IMR-90 (cell line): ENCODE data around the gene CPOX. TPM values are rescaled to one million over a fixed set of nuclear protein-coding genes. Genes with fewer than 3 reads are reported as not detected.

Source experiments
- ATAC-seq: fragments of 200-7000 bp; cut with Tn5 transposase; 2 replicates; pipeline ENCODE4 v1.9.1; 2020; ENCODE audit warnings: low read depth, mild to moderate bottlenecking, moderate library complexity
- BruUV-seq: library from RNA; stranded (reverse); fragments of 400-500 nt; replicated peaks from 2 replicates; lab custom pipeline; 2021; lab: Mats Ljungman, UMichigan
- CTCF ChIA-PET: fragments of 300-600 bp; formaldehyde crosslinking; extraction: SDS; loops from one replicate; lab custom pipeline; 2021; ENCODE audit warnings: antibody characterized with exemption; lab: Yijun Ruan, JAX
- POLR2A ChIA-PET: fragments of 300-600 bp; sonication (Branson Sonifier 250); formaldehyde crosslinking; loops from one replicate; lab custom pipeline; 2022; ENCODE audit warnings: antibody characterized with exemption; ENCODE audit not compliant: unreplicated experiment; lab: Charles Lee
- DNase-seq: peaks from one replicate; pipeline ENCODE4 v3.0.0; 2013
- H2AFZ ChIP-seq: replicated peaks from 2 replicates; pipeline ENCODE3; 2013; ENCODE audit warnings: low read length, mild to moderate bottlenecking; ENCODE audit not compliant: poor library complexity
- H2AK5ac ChIP-seq: 2 replicates; pipeline ENCODE4 v1.6.1; 2013; ENCODE audit warnings: low read depth, low read length, inconsistent platforms
- H2AK9ac ChIP-seq: replicated peaks from 2 replicates; pipeline ENCODE3; 2013; ENCODE audit warnings: mild to moderate bottlenecking, low read depth, low read length, moderate library complexity; ENCODE audit not compliant: poor library complexity
- H2BK120ac ChIP-seq: 2 replicates; pipeline ENCODE4 v1.6.1; 2013; ENCODE audit warnings: low read depth, low read length, inconsistent platforms
- H2BK15ac ChIP-seq: 3 replicates; pipeline ENCODE4 v1.6.1; 2013; ENCODE audit warnings: low read depth, low read length, inconsistent platforms
- H2BK20ac ChIP-seq: 2 replicates; pipeline ENCODE4 v1.6.1; 2013; ENCODE audit warnings: low read depth, mild to moderate bottlenecking, inconsistent platforms, low read length, moderate library complexity
- H2BK5ac ChIP-seq: 2 replicates; pipeline ENCODE4 v1.6.1; 2013; ENCODE audit warnings: mild to moderate bottlenecking, low read depth, low read length, inconsistent platforms; ENCODE audit not compliant: poor library complexity, severe bottlenecking
- H3K14ac ChIP-seq: replicated peaks from 2 replicates; pipeline ENCODE4 v1.6.1; 2013; ENCODE audit warnings: low read depth, low read length, inconsistent platforms
- H3K18ac ChIP-seq: 2 replicates; pipeline ENCODE4 v1.6.1; 2013; ENCODE audit warnings: low read depth, low read length, control low read depth
- H3K23ac ChIP-seq: 2 replicates; pipeline ENCODE4 v1.6.1; 2013; ENCODE audit warnings: low read depth, low read length, inconsistent platforms
- H3K27ac ChIP-seq: 2 replicates; pipeline ENCODE4 v1.5.1; 2013; ENCODE audit warnings: mild to moderate bottlenecking, control low read depth, low read length; ENCODE audit not compliant: insufficient read depth
- H3K27me3 ChIP-seq: 2 replicates; pipeline ENCODE4 v1.6.1; 2013; ENCODE audit warnings: low read length; ENCODE audit not compliant: control insufficient read depth, insufficient read depth
- H3K36me3 ChIP-seq: 2 replicates; pipeline ENCODE4 v1.6.1; 2013; ENCODE audit warnings: low read length, mixed read lengths; ENCODE audit not compliant: control insufficient read depth, insufficient read depth
- H3K4ac ChIP-seq: 2 replicates; pipeline ENCODE4 v1.6.1; 2013; ENCODE audit warnings: low read depth, low read length, inconsistent platforms
- H3K4me1 ChIP-seq: 2 replicates; pipeline ENCODE4 v1.6.1; 2013; ENCODE audit warnings: low read length, mixed read lengths; ENCODE audit not compliant: control insufficient read depth, insufficient read depth
- H3K4me2 ChIP-seq: 2 replicates; pipeline ENCODE4 v1.6.1; 2013; ENCODE audit warnings: low read depth, mild to moderate bottlenecking, control low read depth, low read length, moderate library complexity
- H3K4me3 ChIP-seq: 2 replicates; pipeline ENCODE4 v1.5.1; 2013; ENCODE audit warnings: low read depth, mild to moderate bottlenecking, control low read depth, low read length, moderate library complexity; ENCODE audit not compliant: insufficient read depth
- H3K56ac ChIP-seq: 2 replicates; pipeline ENCODE4 v1.6.1; 2013; ENCODE audit warnings: low read length, inconsistent platforms; ENCODE audit not compliant: insufficient read depth; ENCODE audit errors: extremely low read depth
- H3K79me1 ChIP-seq, 2 experiments: 2 replicates each; pipeline ENCODE4 v1.6.1; 2013; ENCODE audit warnings: low read length in 2 of 2, inconsistent platforms in 1 of 2, low read depth in 1 of 2
- H3K9ac ChIP-seq: 2 replicates; pipeline ENCODE4 v1.6.1; 2013; ENCODE audit warnings: low read depth, low read length, control low read depth
- H3K9me1 ChIP-seq: 2 replicates; pipeline ENCODE4 v1.6.1; 2013; ENCODE audit warnings: low read length, inconsistent platforms; ENCODE audit not compliant: insufficient read depth
- H3K9me3 ChIP-seq: 2 replicates; pipeline ENCODE4 v1.6.1; 2013; ENCODE audit warnings: low read length; ENCODE audit not compliant: control insufficient read depth, insufficient read depth
- H4K20me1 ChIP-seq: 2 replicates; pipeline ENCODE4 v1.6.1; 2013; ENCODE audit warnings: low read length, inconsistent platforms; ENCODE audit not compliant: insufficient read depth
- H4K5ac ChIP-seq: 2 replicates; pipeline ENCODE4 v1.6.1; 2013; ENCODE audit warnings: mild to moderate bottlenecking, low read depth, low read length, control low read depth
- H4K8ac ChIP-seq, 2 experiments: 2 replicates each; pipeline ENCODE4 v1.6.1; 2013; ENCODE audit warnings: low read depth in 2 of 2, low read length in 2 of 2, control low read depth in 1 of 2, inconsistent platforms in 1 of 2
- H4K91ac ChIP-seq: 2 replicates; pipeline ENCODE4 v1.6.1; 2013; ENCODE audit warnings: low read depth, low read length, inconsistent platforms; ENCODE audit not compliant: insufficient read depth
- BHLHE40 ChIP-seq: fragments of 150-350 bp; IDR thresholded peaks from 2 replicates; pipeline ENCODE4 v1.6.1; 2016; ENCODE audit warnings: mild to moderate bottlenecking, low read depth, low read length
- CEBPB ChIP-seq: IDR thresholded peaks from 2 replicates; pipeline ENCODE4 v1.6.1; 2012; ENCODE audit warnings: low read depth, low read length, improper control_type of control experiment
- CHD1 ChIP-seq: IDR thresholded peaks from 2 replicates; pipeline ENCODE4 v1.6.1; 2012; ENCODE audit warnings: low read depth, low read length, improper control_type of control experiment
- FOS ChIP-seq: fragments of 150-350 bp; IDR thresholded peaks from 2 replicates; pipeline ENCODE4 v1.6.1; 2016; ENCODE audit warnings: low read depth, low read length
- MAFK ChIP-seq: IDR thresholded peaks from 2 replicates; pipeline ENCODE4 v1.6.1; 2012; ENCODE audit warnings: low read depth, low read length, improper control_type of control experiment
- MAZ ChIP-seq: IDR thresholded peaks from 2 replicates; pipeline ENCODE4 v1.6.1; 2012; ENCODE audit warnings: low read depth, mild to moderate bottlenecking, low read length, improper control_type of control experiment, moderate library complexity, borderline replicate concordance
- MXI1 ChIP-seq: IDR thresholded peaks from 2 replicates; pipeline ENCODE4 v1.6.1; 2012; ENCODE audit warnings: low read depth, mild to moderate bottlenecking, low read length, moderate library complexity, borderline replicate concordance
- RCOR1 ChIP-seq: IDR thresholded peaks from 2 replicates; pipeline ENCODE4 v1.6.1; 2012; ENCODE audit warnings: mild to moderate bottlenecking, low read length, improper control_type of control experiment; ENCODE audit not compliant: insufficient replicate concordance
- RFX5 ChIP-seq: IDR thresholded peaks from 2 replicates; pipeline ENCODE4 v1.8.0; 2012; ENCODE audit warnings: low read depth, mild to moderate bottlenecking, low read length, moderate library complexity
- SMC3 ChIP-seq: fragments of 150-350 bp; IDR thresholded peaks from 2 replicates; pipeline ENCODE4 v1.6.1; 2016; ENCODE audit warnings: low read depth, mild to moderate bottlenecking, antibody characterized with exemption, low read length, moderate library complexity
- WGBS, 2 experiments: methylation state at CpG; one replicate each; pipeline versions ENCODE4 v1.1.5 to v1.1.7; 2013; ENCODE audit warnings: missing lambda C conversion rate in 2 of 2; ENCODE audit not compliant: insufficient read length in 1 of 2; ENCODE audit errors: extremely low coverage in 2 of 2; 5-methylcytosine and 5-hydroxymethylcytosine counted together
- dilution Hi-C: fragments of 300-500 bp; cut with HindIII; formaldehyde crosslinking; loops from one replicate; pipeline ENCODE4 v1.14.3; 2018; ENCODE audit warnings: low sequenced_read_pairs; ENCODE audit not compliant: unreplicated experiment
- in situ Hi-C: fragments of 300-500 bp; cut with MboI; formaldehyde crosslinking; loops from 3 replicates; pipeline ENCODE4 v1.14.3; 2019; ENCODE audit warnings: low sequenced_read_pairs, inconsistent platforms, mixed read lengths
- intact Hi-C: fragments of 100-400 bp; cut with micrococcal nuclease; formaldehyde crosslinking; loops from 2 replicates; pipeline ENCODE4 v1.10.0; 2022
- polyA plus RNA-seq, 3 experiments: library from polyadenylated mRNA; depleted of rRNA; stranded (reverse); fragments of >200 nt; gene quantifications; 2 replicates each; pipeline ENCODE4 v1.2.3, GENCODE V29; 2012; ENCODE audit warnings: low replicate concordance in 1 of 3
- total RNA-seq: library from RNA; depleted of rRNA; stranded (reverse); fragments of >200 nt; gene quantifications from 2 replicates; pipeline ENCODE4 v1.2.3, GENCODE V29; 2012
- TF ChIP-seq, protein P1 (sequence below): conservative IDR thresholded peaks from 2 replicates; pipeline ENCODE4 v1.5.1; 2012; ENCODE audit warnings: mild to moderate bottlenecking, low read depth, low read length, improper control_type of control experiment
- TF ChIP-seq, protein P2 (sequence below): fragments of 150-350 bp; IDR thresholded peaks from 2 replicates; pipeline ENCODE4 v1.6.1; 2016; ENCODE audit warnings: low read depth, mild to moderate bottlenecking, low read length, moderate library complexity, borderline replicate concordance
- TF ChIP-seq, protein P3 (sequence below): fragments of 150-350 bp; IDR thresholded peaks from 2 replicates; pipeline ENCODE4 v1.6.1; 2017; ENCODE audit warnings: mild to moderate bottlenecking, antibody characterized with exemption, low read length, low read depth

The CPOX gene
- total and polyA plus RNA-seq, 2 of the 4 experiments (the other 2 are of a cell fraction) = 14.5 to 19.4 TPM

DNA sequence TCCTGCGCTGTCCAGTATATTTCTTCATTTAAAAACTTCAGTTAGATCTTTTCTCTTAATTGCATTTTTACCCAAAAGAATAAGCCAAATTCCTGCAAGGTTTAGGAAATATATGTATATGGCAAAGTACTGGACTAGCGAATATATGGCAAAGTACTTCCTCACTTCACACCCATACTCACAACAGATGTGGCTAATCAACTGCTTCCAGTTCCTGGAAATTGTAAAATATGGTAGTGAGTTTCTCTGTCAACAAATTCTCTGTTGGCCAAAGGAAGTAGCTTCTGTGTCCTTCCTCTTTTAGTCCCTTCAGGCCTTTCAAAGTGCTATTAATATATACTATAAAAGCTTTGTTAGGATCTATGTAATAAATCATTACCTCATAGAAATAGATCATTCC, 39.7 kb downstream of the CPOX start:
- no peak overlapping the region for H4K91ac ChIP-seq
- no peak for DNase-seq
- no peak overlapping the region for H2BK120ac ChIP-seq
- no peak overlapping the region for H2AK9ac ChIP-seq
- TF ChIP-seq MAFK (no peak), BHLHE40 (no peak), MXI1 (no peak), CHD1 (no peak), MAZ (no peak), SMC3 (no peak), RCOR1 (no peak), CEBPB (no peak), FOS (no peak), RFX5 (no peak)
- TF ChIP-seq, protein P1, sequence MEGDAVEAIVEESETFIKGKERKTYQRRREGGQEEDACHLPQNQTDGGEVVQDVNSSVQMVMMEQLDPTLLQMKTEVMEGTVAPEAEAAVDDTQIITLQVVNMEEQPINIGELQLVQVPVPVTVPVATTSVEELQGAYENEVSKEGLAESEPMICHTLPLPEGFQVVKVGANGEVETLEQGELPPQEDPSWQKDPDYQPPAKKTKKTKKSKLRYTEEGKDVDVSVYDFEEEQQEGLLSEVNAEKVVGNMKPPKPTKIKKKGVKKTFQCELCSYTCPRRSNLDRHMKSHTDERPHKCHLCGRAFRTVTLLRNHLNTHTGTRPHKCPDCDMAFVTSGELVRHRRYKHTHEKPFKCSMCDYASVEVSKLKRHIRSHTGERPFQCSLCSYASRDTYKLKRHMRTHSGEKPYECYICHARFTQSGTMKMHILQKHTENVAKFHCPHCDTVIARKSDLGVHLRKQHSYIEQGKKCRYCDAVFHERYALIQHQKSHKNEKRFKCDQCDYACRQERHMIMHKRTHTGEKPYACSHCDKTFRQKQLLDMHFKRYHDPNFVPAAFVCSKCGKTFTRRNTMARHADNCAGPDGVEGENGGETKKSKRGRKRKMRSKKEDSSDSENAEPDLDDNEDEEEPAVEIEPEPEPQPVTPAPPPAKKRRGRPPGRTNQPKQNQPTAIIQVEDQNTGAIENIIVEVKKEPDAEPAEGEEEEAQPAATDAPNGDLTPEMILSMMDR = no peak
- TF ChIP-seq, protein P2, sequence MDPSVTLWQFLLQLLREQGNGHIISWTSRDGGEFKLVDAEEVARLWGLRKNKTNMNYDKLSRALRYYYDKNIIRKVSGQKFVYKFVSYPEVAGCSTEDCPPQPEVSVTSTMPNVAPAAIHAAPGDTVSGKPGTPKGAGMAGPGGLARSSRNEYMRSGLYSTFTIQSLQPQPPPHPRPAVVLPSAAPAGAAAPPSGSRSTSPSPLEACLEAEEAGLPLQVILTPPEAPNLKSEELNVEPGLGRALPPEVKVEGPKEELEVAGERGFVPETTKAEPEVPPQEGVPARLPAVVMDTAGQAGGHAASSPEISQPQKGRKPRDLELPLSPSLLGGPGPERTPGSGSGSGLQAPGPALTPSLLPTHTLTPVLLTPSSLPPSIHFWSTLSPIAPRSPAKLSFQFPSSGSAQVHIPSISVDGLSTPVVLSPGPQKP = no peak
- TF ChIP-seq, protein P3, sequence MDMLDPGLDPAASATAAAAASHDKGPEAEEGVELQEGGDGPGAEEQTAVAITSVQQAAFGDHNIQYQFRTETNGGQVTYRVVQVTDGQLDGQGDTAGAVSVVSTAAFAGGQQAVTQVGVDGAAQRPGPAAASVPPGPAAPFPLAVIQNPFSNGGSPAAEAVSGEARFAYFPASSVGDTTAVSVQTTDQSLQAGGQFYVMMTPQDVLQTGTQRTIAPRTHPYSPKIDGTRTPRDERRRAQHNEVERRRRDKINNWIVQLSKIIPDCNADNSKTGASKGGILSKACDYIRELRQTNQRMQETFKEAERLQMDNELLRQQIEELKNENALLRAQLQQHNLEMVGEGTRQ = no peak
- no TSS peak for BruUV-seq
- H3K4me3 ChIP-seq = no peak overlapping the region
- no peak overlapping the region for H2BK20ac ChIP-seq
- WGBS, 2 experiments = no CpG with 5 or more reads among the region's 2 CpGs
- ATAC-seq = no peak
- no peak overlapping the region for H3K4me2 ChIP-seq
- no peak overlapping the region for H4K5ac ChIP-seq
- no peak overlapping the region for H3K9ac ChIP-seq
- dilution Hi-C loops = no loop called here
- ChIA-PET CTCF (no interaction called here), POLR2A (no interaction called here)
- H3K4me1 ChIP-seq = no peaks in the 10 kb centered on the region
- no peaks in the 10 kb centered on the region for H4K20me1 ChIP-seq
- H3K18ac ChIP-seq = no peak overlapping the region
- H2AK5ac ChIP-seq = no peak overlapping the region
- no peak overlapping the region for H3K56ac ChIP-seq
- intact Hi-C loops = no loop called here
- no peak overlapping the region for H3K23ac ChIP-seq
- H3K36me3 ChIP-seq = no peaks in the 10 kb centered on the region
- no peaks in the 10 kb centered on the region for H3K9me1 ChIP-seq
- H2BK5ac ChIP-seq = no peak overlapping the region
- no peak overlapping the region for H3K14ac ChIP-seq
- no peak overlapping the region for H2BK15ac ChIP-seq
- peaks cover 17% of the 10 kb centered on the region for H3K27me3 ChIP-seq
- H3K4ac ChIP-seq = no peak overlapping the region
- H2AFZ ChIP-seq = no peak overlapping the region
- H3K79me1 ChIP-seq = no peaks in the 10 kb centered on the region
- no peak overlapping the region for H3K27ac ChIP-seq
- no peak overlapping the region for H4K8ac ChIP-seq
- in situ Hi-C loops = loop anchor here (25.0 kb wide), 1 partner anchor 216 kb away; no protein-coding TSS in a partner anchor
- H3K9me3 ChIP-seq = no peaks in the 10 kb centered on the region
